ENCODE measurements around the gene IER5L.

The IER5L gene

DNA sequence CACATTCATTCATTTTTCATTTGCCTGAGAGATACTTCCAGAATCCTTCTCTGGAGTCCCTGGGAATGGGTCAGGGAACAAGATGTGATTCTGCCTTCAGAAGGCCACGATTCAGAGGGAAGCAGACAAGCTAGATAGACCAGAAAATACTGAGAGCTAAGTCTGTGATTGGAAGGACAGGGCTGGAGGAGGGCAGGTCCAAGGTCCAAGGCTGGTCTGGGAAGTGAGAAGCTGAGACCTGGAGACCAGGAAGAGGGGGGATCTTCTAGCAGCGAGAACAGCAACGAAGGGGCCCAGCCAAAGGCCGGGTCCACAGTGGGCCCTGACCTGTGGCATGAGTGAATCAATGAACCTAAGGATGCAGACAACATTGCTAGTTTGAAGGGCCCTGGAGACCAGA, 4.1 kb upstream of the IER5L start:
- in situ Hi-C loops (cut with MboI; ENCODE audit: low sequenced_read_pairs) = no loop called here

- in situ Hi-C loops (cut with MboI; ENCODE audit: low sequenced_read_pairs) = no loop called here
Measured at GRCh38 chr9:129181246-129181645, 3.2 kb upstream of the IER5L start.

GRCh38 chr9:129178568-129179382, 714 bp upstream of the IER5L start:
- in situ Hi-C loops (cut with MboI; ENCODE audit: low sequenced_read_pairs) = no loop called here

GRCh38 chr9:129177443-129177790, 644 bp downstream of the IER5L start:
- in situ Hi-C loops (cut with MboI; ENCODE audit: low sequenced_read_pairs) = no loop called here

- in situ Hi-C loops (cut with MboI; ENCODE audit: low sequenced_read_pairs) = no loop called here
Measured at GRCh38 chr9:129176701-129177442, 1.2 kb downstream of the IER5L start.

- in situ Hi-C loops (cut with MboI; ENCODE audit: low sequenced_read_pairs) = no loop called here
Measured at GRCh38 chr9:129175825-129176633, 2.0 kb downstream of the IER5L start.

DNA sequence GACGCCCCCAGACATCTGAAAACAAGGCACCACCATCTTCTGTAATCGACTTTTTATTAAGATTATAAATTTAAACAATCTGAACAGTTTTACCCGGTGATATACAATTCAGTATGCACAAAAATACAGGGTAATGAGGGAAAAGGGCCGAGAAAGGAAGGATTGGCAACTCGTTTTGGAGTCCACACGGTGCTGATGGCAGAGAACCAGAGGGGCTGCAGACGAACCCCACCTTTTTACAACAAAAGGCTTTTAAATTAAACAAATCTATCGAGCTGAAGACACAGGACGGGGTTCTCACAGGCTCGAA, 2.6 kb downstream of the IER5L start:
- in situ Hi-C loops (cut with MboI; ENCODE audit: low sequenced_read_pairs) = no loop called here

DNA sequence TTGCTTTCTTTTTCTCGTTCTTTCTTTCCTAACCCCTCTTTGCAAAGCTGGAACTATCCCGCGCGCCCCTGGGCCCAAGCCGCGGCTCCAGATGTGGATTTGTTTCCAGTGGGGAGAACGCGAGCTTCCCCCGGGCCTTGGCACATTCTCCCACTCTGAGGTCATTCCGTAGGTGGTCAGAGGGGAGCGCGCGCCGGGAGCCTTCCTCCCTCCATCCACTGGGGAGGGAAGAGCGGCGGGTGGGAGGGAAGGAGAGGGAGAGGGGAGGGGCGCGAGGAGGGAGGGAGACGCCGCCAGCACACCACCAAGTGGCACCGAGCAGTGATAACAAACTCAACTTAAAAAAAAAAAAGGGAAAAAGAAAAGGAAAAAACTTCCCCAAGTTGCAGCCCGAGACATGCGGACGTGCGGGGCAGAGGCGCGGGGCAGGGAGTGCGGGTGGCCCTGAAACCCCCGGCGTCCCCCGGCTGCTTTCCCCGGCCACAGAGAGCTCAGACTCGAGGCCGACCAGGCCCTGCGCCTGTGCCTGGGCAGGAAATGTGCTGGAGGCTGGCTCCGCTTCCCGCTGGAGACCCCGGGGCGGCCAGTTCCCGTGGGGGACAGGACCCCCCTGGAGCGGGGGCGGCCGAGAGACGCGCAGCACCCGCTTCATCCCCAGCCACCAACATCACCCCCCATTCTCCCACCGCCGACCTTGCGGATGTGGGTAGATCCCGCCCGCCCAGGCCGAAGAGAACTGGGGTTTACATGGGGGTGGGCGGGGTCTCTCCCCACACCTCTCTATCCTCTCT, 3.1 kb downstream of the IER5L start:
- in situ Hi-C loops (cut with MboI; ENCODE audit: low sequenced_read_pairs) = no loop called here

DNA sequence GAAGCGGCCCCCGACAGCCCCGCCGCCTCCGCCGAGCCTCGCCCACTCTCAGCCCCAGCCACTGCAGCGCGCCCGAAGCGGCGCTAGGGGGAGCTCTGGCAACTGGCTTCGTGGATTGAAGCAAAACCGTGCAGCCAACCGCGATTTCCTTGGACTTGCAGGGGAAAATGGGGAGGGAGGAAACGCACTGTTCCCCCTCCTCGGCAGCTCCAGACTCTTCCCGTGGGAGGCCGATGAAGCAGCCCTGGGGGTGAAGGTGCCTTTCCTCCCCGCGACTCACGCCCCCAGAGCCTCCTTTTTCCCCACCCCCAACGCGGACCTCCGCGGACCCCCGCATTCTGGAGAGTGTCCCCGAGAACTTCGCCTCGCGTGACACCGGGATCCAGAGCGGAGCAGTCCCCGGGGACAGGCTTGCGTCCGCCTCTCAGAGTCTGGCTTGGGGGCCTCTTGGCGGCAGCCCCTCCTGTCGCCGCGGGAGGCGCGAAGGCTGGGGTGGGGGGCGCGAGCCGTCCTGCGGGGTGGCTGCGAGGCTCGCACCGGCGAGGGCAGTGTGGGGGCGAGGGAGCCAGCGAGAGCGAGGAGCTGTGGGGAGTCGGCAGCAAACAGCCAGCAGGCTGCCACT, 3.8 kb downstream of the IER5L start:
- in situ Hi-C loops (cut with MboI; ENCODE audit: low sequenced_read_pairs) = no loop called here

DNA sequence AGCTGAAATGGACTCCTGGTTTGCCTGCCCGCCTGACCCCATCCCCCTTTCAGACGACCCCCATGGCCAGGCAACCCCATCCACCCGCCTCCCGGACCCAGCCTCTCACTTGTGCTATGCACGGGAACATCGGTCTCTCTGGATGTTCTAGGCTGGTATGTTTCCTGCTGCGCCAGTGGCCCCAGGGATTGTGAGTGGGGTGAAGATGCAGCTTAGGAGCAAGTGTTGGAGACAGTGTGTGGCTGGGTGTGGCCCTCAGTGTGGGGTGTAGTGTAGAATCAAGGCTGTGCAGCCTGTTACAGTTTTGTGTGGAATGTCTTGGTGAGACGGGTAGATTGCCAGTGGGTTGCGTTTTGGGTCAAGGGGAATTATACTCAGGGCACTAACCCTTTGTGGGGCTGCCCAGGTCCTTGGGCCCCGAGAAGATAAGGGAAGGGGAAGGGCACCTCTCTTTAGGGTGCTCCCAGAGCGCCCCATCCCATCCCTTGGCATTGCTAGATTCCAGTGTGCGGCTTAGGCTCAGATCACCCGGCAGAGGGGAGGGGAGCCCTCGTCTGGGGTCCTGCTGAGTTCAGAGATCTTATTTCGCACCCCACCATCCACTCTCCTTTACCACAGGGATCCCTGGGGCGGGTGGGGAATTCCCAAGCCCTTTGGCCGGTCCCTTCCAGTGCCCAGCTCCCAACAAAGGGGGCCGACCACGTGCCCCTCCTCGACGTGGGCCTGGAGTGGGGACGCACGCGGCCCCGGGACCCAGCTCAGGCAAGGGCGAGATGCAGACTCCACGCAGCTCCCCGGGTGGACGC, 4.6 kb downstream of the IER5L start:
- in situ Hi-C loops (cut with MboI; ENCODE audit: low sequenced_read_pairs) = no loop called here

DNA sequence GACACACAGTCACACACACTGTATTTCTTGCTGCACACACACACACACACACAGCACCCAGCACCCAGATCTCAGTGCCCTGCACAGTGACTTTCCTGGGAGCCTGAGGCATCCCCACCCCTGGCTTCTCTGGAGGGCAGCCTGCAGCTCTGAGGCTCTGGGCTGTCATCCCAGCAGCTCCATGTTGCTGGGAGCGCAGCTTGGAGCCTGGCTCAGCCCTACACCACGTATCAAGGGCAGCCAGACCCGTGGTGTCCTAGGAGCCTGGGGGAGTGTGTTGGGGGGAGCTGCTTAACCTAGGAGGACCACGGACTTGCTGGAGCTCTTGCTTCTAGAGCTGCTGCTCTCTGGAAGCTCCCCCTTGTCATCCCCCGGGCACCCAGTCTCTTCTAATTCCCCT, 5.2 kb downstream of the IER5L start:
- in situ Hi-C loops (cut with MboI; ENCODE audit: low sequenced_read_pairs) = no loop called here

GRCh38 chr9:129171993-129172751, 5.9 kb downstream of the IER5L start:
- in situ Hi-C loops (cut with MboI; ENCODE audit: low sequenced_read_pairs) = no loop called here

DNA sequence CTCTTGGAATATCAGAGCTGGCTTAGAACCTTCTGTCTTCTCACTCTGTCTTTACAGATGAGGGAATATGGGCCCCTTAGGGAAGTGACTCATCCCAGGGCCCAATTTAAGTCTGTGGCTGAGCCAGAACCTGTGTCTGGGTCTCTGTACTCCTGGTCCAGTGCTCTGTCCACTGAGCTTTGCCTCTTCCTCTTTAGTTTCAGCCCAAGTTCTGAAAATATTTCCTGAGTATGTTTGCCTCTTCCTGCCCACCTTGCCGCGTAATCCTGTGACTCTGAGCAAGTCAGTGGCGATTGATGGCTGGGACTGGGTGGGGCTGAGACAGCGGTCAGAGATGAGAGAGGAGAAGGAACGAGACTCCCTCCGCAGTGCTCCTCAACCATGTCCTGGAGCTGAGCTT, 7.8 kb downstream of the IER5L start:
- in situ Hi-C loops (cut with MboI; ENCODE audit: low sequenced_read_pairs) = no loop called here

DNA sequence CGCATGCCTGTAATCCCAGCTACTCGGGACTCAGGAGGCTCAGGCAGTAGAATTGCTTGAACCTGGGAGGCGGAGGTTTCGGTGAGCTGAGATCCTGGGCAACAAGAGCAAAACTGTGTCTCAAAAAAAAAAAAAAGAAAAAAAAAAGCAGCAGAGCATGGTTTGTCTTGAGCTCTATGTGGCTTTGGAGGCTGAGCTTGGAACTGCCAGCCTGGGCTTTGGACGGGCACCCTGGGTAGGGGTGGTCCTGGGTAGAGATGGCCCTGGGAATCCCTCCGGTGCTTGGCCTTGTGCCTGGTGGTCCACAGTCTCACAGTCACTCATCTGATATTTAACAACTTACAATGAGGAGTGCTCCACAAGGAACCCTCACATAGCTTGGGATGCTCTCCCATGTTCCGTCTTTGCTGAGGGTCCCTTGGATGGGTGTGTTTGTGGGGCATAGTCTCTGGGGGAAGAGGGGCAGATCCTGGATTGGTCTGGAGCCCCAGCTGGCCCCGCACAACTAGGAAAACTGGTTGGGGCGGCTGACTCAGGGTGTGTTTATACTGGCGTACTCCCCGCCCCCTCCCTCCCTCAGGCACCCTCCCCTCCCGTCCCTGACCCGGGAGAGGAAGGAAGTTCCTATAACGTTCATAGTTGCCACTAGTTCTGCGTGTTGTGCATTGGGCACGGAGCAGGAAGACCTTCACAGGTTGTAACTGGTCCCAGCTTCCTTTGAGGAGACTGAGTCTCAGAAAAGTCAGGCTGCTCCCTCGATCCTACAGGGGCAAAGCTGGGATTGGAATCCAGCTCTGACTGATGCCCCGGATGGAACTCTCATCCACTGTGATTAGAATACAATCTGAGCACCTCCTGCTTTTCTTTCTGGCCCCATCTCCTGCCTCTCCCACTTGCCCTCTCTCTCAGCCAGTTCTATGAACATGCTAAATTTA, 11.2 kb downstream of the IER5L start:
- in situ Hi-C loops (cut with MboI; ENCODE audit: low sequenced_read_pairs) = no loop called here

- in situ Hi-C loops (cut with MboI; ENCODE audit: low sequenced_read_pairs) = no loop called here
Measured at GRCh38 chr9:129165198-129165597, 12.9 kb downstream of the IER5L start.

DNA sequence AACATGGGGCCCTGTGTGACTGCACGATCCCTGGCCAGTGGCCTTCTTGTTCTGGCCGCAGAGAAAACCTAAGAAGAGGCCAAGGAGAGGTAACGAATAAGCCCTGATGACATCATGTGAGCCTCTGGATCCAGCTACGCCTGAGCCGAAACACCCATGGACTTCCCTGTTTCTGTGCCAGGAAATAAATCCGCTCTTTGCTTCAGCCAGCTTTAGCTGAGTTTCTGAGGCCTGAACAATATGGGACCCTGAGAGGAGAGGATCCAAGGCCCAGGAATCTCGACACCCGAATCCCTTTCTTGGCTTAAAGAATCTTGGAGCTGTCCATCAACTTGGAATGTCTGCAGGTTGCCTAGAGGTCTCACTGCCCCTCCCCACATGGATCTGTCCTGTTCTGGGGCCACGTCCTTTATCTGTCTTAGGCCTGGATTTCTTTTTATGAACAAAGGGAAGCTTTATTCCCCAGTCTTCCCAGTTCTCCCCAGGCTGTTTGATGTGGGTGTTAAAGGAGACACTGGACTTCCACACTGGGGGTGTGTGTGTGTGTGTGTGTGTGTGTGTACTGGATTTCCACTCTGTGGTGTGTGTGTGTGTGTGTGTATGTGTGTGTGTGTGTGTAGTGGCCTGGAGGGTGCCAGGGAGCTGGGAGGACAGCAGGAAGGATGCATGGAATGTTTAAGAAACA, 13.7 kb downstream of the IER5L start:
- in situ Hi-C loops (cut with MboI; ENCODE audit: low sequenced_read_pairs) = no loop called here

DNA sequence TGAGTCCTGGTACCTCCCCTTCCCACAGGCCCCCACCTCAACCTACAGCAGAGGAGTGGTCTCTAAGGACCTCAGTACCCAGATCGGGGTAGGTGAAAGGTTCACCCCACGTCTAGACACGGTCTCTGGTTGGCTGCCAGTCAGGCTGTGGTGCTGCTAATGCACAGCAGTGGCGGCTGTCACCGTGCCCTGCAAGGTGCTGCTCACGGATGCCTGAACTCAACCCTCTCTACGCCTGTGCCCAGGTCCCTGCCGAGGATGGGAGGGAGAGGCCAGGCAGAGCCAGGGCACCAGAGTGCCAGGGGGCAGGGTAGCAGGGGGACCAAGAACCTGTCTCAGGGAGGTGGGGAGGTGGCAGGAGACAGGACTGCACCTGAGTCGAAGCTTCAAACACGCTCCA, 14.3 kb downstream of the IER5L start:
- in situ Hi-C loops (cut with MboI; ENCODE audit: low sequenced_read_pairs) = no loop called here

Data from hTERT RPE-1 (cell line).